Measurements from ENCODE around the gene SYNGAP1.

SYNGAP1 gene

GRCh38 chr6:33492093-33492492 is 72.2 kb downstream of the SYNGAP1 start:
- no peak for TF ChIP-seq CTCF (IDR thresholded peaks at IDR 0.05; ENCODE audit: low read depth, low read length, missing control alignments)
- no peak for DNase-seq (ENCODE audit: extremely low read depth, low read depth)
- no peak overlapping the region for H3K4me3 ChIP-seq (replicated peaks; ENCODE audit: low read depth, low read length)

DNA sequence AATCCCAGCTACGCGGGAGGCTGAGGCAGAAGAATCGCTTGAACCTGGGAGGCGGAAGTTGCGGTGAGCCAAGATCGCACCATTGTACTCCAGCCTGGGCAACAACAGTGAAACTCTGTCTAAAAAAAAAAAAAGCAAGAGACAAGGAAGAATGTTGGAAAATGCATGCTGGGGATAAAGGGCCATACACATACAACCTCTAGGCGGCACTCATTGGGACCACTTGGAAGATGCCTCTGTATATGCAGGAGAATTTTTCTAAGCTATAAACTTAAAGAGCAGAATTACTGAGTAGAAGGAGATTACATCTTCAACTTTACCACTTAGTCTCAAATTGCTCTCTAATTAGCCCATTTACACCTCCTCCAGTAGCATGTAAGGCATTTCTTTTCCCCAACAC is 77.3 kb downstream of the SYNGAP1 start:
- no peak for TF ChIP-seq CTCF (IDR thresholded peaks at IDR 0.05; ENCODE audit: low read depth, low read length, missing control alignments)
- no peak overlapping the region for H3K4me3 ChIP-seq (replicated peaks; ENCODE audit: low read depth, low read length)
- DNase-seq (ENCODE audit: extremely low read depth, low read depth) = no peak

GRCh38 chr6:33502486-33502885 is 82.6 kb downstream of the SYNGAP1 start:
- no peak for DNase-seq (ENCODE audit: extremely low read depth, low read depth)
- no peak for TF ChIP-seq CTCF (IDR thresholded peaks at IDR 0.05; ENCODE audit: low read depth, low read length, missing control alignments)

DNA sequence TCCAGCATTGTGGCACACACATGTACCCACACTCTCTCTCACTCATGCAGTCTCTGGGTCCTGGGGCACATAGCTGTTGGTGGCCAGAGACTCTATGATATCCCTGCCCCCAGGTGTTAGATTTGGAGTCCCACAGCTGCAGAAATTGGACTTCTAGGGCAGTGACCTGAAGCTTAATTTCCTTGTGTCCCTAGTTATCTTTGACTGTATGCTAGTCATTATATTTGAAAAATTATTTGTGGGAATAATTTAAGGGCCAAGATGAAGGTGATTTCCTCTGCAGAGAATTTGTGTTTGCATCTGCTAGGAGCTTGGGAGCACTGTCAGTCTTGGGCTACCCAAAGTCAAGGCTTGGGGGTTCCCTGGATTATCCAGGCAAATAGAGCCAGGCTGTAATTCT is 84.6 kb downstream of the SYNGAP1 start:
- no peak for TF ChIP-seq CTCF (IDR thresholded peaks at IDR 0.05; ENCODE audit: low read depth, low read length, missing control alignments)
- H3K4me3 ChIP-seq (replicated peaks; ENCODE audit: low read depth, low read length) = no peak overlapping the region
- DNase-seq (ENCODE audit: extremely low read depth, low read depth) = no peak

More at GRCh38 chr6:33502486-33502885, 82.6 kb downstream of the SYNGAP1 start:
- no peak overlapping the region for H3K4me3 ChIP-seq (replicated peaks; ENCODE audit: low read depth, low read length)

Data from HFF-Myc (cell line).